OCI-LY1 (cell line): ENCODE data around the gene KCNMB1.

Source experiments
- EZH2 ChIP-seq: fragments of 200-600 bp; sonication (generic), shearing (Covaris generic); IDR thresholded peaks from 2 replicates; pipeline ENCODE4 v1.8.0; 2017; ENCODE audit warnings: borderline replicate concordance, mixed run types, mild to moderate bottlenecking, antibody characterized with exemption, low read length, moderate library complexity, mixed read lengths
- TF ChIP-seq, protein P1 (sequence below): fragments of 200-600 bp; sonication (generic), shearing (Covaris generic); IDR thresholded peaks from 2 replicates; pipeline ENCODE4 v1.5.1; 2017; ENCODE audit warnings: mild to moderate bottlenecking, antibody characterized with exemption, low read length, moderate library complexity, mixed read lengths

DNA sequence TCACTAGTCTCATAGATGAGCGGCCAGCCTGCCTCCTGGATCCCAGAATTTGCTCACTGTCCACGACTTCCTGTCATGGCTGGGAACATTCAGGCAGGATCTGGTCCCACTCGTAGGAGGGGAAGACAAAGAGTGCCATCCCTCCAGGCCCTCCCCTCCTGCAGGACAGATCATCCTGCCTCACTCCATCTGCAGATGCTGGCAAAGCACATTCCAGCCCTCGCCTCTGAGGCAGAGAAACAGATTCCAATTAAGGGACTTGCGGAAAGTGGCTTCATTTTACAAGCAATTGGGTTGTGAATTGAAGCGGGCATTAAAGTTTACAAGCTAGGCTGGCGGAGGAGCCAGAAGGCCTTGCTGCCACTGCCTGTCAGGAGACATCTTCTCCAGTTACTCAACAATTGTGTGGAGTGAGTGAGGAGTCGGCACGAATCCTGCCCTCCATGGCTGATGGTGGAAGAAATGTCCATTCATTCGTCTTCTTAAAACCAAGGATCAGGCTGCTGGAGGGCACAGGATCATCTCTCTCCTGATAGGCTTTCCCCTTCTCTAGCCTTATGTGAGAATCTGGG lies 41.8 kb upstream of the KCNMB1 start:
- TF ChIP-seq, protein P1, sequence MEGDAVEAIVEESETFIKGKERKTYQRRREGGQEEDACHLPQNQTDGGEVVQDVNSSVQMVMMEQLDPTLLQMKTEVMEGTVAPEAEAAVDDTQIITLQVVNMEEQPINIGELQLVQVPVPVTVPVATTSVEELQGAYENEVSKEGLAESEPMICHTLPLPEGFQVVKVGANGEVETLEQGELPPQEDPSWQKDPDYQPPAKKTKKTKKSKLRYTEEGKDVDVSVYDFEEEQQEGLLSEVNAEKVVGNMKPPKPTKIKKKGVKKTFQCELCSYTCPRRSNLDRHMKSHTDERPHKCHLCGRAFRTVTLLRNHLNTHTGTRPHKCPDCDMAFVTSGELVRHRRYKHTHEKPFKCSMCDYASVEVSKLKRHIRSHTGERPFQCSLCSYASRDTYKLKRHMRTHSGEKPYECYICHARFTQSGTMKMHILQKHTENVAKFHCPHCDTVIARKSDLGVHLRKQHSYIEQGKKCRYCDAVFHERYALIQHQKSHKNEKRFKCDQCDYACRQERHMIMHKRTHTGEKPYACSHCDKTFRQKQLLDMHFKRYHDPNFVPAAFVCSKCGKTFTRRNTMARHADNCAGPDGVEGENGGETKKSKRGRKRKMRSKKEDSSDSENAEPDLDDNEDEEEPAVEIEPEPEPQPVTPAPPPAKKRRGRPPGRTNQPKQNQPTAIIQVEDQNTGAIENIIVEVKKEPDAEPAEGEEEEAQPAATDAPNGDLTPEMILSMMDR = no peak
- TF ChIP-seq EZH2 = no peak
